ENCODE measurements around the gene KCNH8. TPM values are rescaled to one million over a fixed set of nuclear protein-coding genes. Genes with fewer than 3 reads are reported as not detected.

Gene KCNH8
- total RNA-seq, 1 experiment from 2014 or later = 0.12 TPM

- no peak overlapping the region for H3K4me3 ChIP-seq (replicated peaks in 1 of 2; ENCODE audit: low read depth in 1 of 2, low read length in 2 of 2)
- no peak overlapping the region for H3K9ac ChIP-seq (ENCODE audit: low read length)
- no peaks in the 10 kb centered on the region for H3K9me2 ChIP-seq (ENCODE audit: insufficient read depth)
- H3K4me2 ChIP-seq (ENCODE audit: low read length) = no peak overlapping the region
- no peak overlapping the region for H3K27ac ChIP-seq (ENCODE audit: low read depth, low read length)
- H2AFZ ChIP-seq (ENCODE audit: low read depth, low read length, poor library complexity, severe bottlenecking) = no peak overlapping the region
- H4K20me1 ChIP-seq (ENCODE audit: insufficient read depth) = no peaks in the 10 kb centered on the region
- BruUV-seq (replicated peaks) = no TSS peak
- H3K27me3 ChIP-seq (ENCODE audit: insufficient read depth, low read length) = no peaks in the 10 kb centered on the region
- no peaks in the 10 kb centered on the region for H3K4me1 ChIP-seq (ENCODE audit: control insufficient read depth in 1 of 2, insufficient read depth in 2 of 2, low read length in 2 of 2)
- no peak for TF ChIP-seq YY1 (IDR thresholded peaks at IDR 0.05; ENCODE audit: extremely low read depth, insufficient replicate concordance, low read depth, low read length)
- TF ChIP-seq CBX3 (IDR thresholded peaks at IDR 0.05; ENCODE audit: low read depth) = no peak
- TF ChIP-seq, protein P1, sequence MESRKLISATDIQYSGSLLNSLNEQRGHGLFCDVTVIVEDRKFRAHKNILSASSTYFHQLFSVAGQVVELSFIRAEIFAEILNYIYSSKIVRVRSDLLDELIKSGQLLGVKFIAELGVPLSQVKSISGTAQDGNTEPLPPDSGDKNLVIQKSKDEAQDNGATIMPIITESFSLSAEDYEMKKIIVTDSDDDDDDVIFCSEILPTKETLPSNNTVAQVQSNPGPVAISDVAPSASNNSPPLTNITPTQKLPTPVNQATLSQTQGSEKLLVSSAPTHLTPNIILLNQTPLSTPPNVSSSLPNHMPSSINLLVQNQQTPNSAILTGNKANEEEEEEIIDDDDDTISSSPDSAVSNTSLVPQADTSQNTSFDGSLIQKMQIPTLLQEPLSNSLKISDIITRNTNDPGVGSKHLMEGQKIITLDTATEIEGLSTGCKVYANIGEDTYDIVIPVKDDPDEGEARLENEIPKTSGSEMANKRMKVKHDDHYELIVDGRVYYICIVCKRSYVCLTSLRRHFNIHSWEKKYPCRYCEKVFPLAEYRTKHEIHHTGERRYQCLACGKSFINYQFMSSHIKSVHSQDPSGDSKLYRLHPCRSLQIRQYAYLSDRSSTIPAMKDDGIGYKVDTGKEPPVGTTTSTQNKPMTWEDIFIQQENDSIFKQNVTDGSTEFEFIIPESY (IDR thresholded peaks at IDR 0.05; ENCODE audit: extremely low read depth, insufficient replicate concordance, low read length) = no peak
- no peak for TF ChIP-seq ZNF274 (IDR thresholded peaks at IDR 0.05; ENCODE audit: low read depth, low read length)
- TF ChIP-seq POLR2A (IDR thresholded peaks at IDR 0.05; ENCODE audit: borderline replicate concordance, extremely low read depth, insufficient read depth, insufficient read length) = no peak
- TF ChIP-seq JUND (IDR thresholded peaks at IDR 0.05) = no peak
- no peak for TF ChIP-seq CEBPB (IDR thresholded peaks at IDR 0.05; ENCODE audit: low read depth)
- TF ChIP-seq, protein P2, sequence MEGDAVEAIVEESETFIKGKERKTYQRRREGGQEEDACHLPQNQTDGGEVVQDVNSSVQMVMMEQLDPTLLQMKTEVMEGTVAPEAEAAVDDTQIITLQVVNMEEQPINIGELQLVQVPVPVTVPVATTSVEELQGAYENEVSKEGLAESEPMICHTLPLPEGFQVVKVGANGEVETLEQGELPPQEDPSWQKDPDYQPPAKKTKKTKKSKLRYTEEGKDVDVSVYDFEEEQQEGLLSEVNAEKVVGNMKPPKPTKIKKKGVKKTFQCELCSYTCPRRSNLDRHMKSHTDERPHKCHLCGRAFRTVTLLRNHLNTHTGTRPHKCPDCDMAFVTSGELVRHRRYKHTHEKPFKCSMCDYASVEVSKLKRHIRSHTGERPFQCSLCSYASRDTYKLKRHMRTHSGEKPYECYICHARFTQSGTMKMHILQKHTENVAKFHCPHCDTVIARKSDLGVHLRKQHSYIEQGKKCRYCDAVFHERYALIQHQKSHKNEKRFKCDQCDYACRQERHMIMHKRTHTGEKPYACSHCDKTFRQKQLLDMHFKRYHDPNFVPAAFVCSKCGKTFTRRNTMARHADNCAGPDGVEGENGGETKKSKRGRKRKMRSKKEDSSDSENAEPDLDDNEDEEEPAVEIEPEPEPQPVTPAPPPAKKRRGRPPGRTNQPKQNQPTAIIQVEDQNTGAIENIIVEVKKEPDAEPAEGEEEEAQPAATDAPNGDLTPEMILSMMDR (IDR thresholded peaks at IDR 0.05 in 2 of 3, conservative IDR thresholded peaks at IDR 0.05 in 1 of 3; ENCODE audit: borderline replicate concordance in 1 of 3, insufficient read depth in 1 of 3, low read depth in 2 of 3, low read length in 2 of 3) = no peak
- TF ChIP-seq SP1 (IDR thresholded peaks at IDR 0.05; ENCODE audit: low read depth) = no peak
- TF ChIP-seq EZH2 (IDR thresholded peaks at IDR 0.05) = no peak
- no peak for TF ChIP-seq TCF7L2 (IDR thresholded peaks at IDR 0.05; ENCODE audit: borderline replicate concordance, extremely low read depth, insufficient read depth, insufficient read length)
- no peak for TF ChIP-seq SIN3A (IDR thresholded peaks at IDR 0.05; ENCODE audit: low read depth)
- TF ChIP-seq, protein P3, sequence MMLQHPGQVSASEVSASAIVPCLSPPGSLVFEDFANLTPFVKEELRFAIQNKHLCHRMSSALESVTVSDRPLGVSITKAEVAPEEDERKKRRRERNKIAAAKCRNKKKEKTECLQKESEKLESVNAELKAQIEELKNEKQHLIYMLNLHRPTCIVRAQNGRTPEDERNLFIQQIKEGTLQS (IDR thresholded peaks at IDR 0.05) = no peak
- TF ChIP-seq ELF1 (IDR thresholded peaks at IDR 0.05; ENCODE audit: borderline replicate concordance, low read depth) = no peak
- TF ChIP-seq, protein P4, sequence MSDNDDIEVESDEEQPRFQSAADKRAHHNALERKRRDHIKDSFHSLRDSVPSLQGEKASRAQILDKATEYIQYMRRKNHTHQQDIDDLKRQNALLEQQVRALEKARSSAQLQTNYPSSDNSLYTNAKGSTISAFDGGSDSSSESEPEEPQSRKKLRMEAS (IDR thresholded peaks at IDR 0.05) = no peak
- POLR2A ChIA-PET = no interaction called here
- CTCF ChIA-PET = no interaction called here
- intact Hi-C loops (cut with micrococcal nuclease) = no loop called here
- RAD21 ChIA-PET (ENCODE audit: low non-redundant PET in 1 of 2, low total read pairs in 2 of 2, uncharacterized antibody in 2 of 2, unreplicated experiment in 2 of 2) = no interaction called here
- peaks cover 0 to 6% of the 10 kb centered on the region in 2 experiments; a peak in 2 of 4 replicates for H3K9me3 ChIP-seq (ENCODE audit: control insufficient read depth in 1 of 2, insufficient read depth in 1 of 2, low read depth in 1 of 2, low read length in 2 of 2)
- H3K36me3 ChIP-seq (ENCODE audit: control insufficient read depth in 1 of 2, insufficient read depth in 2 of 2, low read length in 2 of 2) = no peaks in the 10 kb centered on the region
- H3K79me2 ChIP-seq (ENCODE audit: insufficient read depth, low read length) = no peaks in the 10 kb centered on the region
- ATAC-seq (no peak), DNase-seq (ENCODE audit: low read depth, low spot score) (no peak)
These were observed 43.9 kb upstream of the KCNH8 start for GRCh38 chr3:19104459-19104858.

All from HCT116 (cell line).